ENCODE measurements around the gene CABYR.

Gene CABYR

DNA sequence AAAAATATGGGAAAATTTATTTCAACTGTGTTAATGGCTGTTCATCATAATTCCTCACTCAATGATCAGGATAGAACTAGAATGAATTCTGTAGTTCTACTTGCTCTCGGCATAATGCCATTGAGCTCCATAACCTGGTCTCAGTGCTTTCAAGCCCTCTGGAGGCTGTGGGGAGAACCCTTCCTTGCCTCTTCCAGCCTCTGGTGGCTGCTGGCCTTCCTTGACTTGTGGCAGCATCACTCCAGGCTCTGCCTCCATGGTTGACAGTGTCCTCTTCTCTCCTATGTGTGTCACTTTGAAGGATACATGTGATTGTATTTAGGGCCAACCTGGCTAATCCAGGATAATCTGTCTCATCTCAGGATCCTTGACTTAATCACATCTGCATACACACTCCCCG lies 26.9 kb upstream of the CABYR start:
- no peaks in the 10 kb centered on the region for H3K79me2 ChIP-seq (ENCODE audit: low read length)
- TF ChIP-seq EZH2 (optimal IDR thresholded peaks at IDR 0.05; ENCODE audit: low read depth, low read length) (no peak), EZH2phosphoT487 (IDR thresholded peaks at IDR 0.05; ENCODE audit: low read length) (no peak), CTCF (IDR thresholded peaks at IDR 0.05; ENCODE audit: low read length) (no peak)
- no peaks in the 10 kb centered on the region for H3K36me3 ChIP-seq (replicated peaks; ENCODE audit: insufficient read depth, low read length)
- H3K27me3 ChIP-seq (replicated peaks; ENCODE audit: insufficient read depth, low read length) = no peaks in the 10 kb centered on the region
- H3K9ac ChIP-seq (ENCODE audit: low read length) = no peak overlapping the region
- no peak overlapping the region for H3K4me2 ChIP-seq (ENCODE audit: low read depth, low read length)
- no peak overlapping the region for H2AFZ ChIP-seq (ENCODE audit: low read length)
- H3K27ac ChIP-seq (ENCODE audit: low read length) = no peak overlapping the region
- H4K20me1 ChIP-seq (ENCODE audit: insufficient read depth, low read length) = no peaks in the 10 kb centered on the region
- H3F3A ChIP-seq (ENCODE audit: insufficient read depth, low read length) = no peaks in the 10 kb centered on the region
- no peaks in the 10 kb centered on the region for H3K9me3 ChIP-seq (replicated peaks; ENCODE audit: insufficient read depth, low read length)
- no peaks in the 10 kb centered on the region for H3K4me1 ChIP-seq (ENCODE audit: low read length)
- DNase-seq = no peak
- no peak overlapping the region for H3K4me3 ChIP-seq (ENCODE audit: low read length)
- H3K9me2 ChIP-seq (replicated peaks; ENCODE audit: insufficient read depth, low read length) = no peaks in the 10 kb centered on the region

- Histone ChIP-seq H3K79me2 (ENCODE audit: low read length) (no peaks in the 10 kb centered on the region), H3K4me2 (ENCODE audit: low read depth, low read length) (no peak overlapping the region), H2AFZ (ENCODE audit: low read length) (no peak overlapping the region), H3K9me3 (replicated peaks; ENCODE audit: insufficient read depth, low read length) (no peaks in the 10 kb centered on the region), H3F3A (ENCODE audit: insufficient read depth, low read length) (no peaks in the 10 kb centered on the region), H3K27me3 (replicated peaks; ENCODE audit: insufficient read depth, low read length) (no peaks in the 10 kb centered on the region), H3K27ac (ENCODE audit: low read length) (no peak overlapping the region), H3K4me1 (ENCODE audit: low read length) (no peaks in the 10 kb centered on the region), H3K4me3 (ENCODE audit: low read length) (no peak overlapping the region), H4K20me1 (ENCODE audit: insufficient read depth, low read length) (no peaks in the 10 kb centered on the region), H3K9me2 (replicated peaks; ENCODE audit: insufficient read depth, low read length) (no peaks in the 10 kb centered on the region), H3K9ac (ENCODE audit: low read length) (no peak overlapping the region), H3K36me3 (replicated peaks; ENCODE audit: insufficient read depth, low read length) (no peaks in the 10 kb centered on the region)
- no peak for DNase-seq
- TF ChIP-seq EZH2phosphoT487 (IDR thresholded peaks at IDR 0.05; ENCODE audit: low read length) (no peak), CTCF (IDR thresholded peaks at IDR 0.05; ENCODE audit: low read length) (no peak), EZH2 (optimal IDR thresholded peaks at IDR 0.05; ENCODE audit: low read depth, low read length) (no peak)
These were observed 26.4 kb upstream of the CABYR start for GRCh38 chr18:24112464-24112863.

- H3K79me2 ChIP-seq (ENCODE audit: low read length) = no peaks in the 10 kb centered on the region
- no peak overlapping the region for H3K4me2 ChIP-seq (ENCODE audit: low read depth, low read length)
- no peak overlapping the region for H2AFZ ChIP-seq (ENCODE audit: low read length)
- TF ChIP-seq EZH2phosphoT487 (IDR thresholded peaks at IDR 0.05; ENCODE audit: low read length) (no peak), CTCF (IDR thresholded peaks at IDR 0.05; ENCODE audit: low read length) (no peak), EZH2 (optimal IDR thresholded peaks at IDR 0.05; ENCODE audit: low read depth, low read length) (no peak)
- H3F3A ChIP-seq (ENCODE audit: insufficient read depth, low read length) = no peaks in the 10 kb centered on the region
- H3K36me3 ChIP-seq (replicated peaks; ENCODE audit: insufficient read depth, low read length) = no peaks in the 10 kb centered on the region
- H4K20me1 ChIP-seq (ENCODE audit: insufficient read depth, low read length) = no peaks in the 10 kb centered on the region
- DNase-seq = no peak
- H3K4me1 ChIP-seq (ENCODE audit: low read length) = no peaks in the 10 kb centered on the region
- no peaks in the 10 kb centered on the region for H3K9me3 ChIP-seq (replicated peaks; ENCODE audit: insufficient read depth, low read length)
- H3K27me3 ChIP-seq (replicated peaks; ENCODE audit: insufficient read depth, low read length) = no peaks in the 10 kb centered on the region
- no peak overlapping the region for H3K9ac ChIP-seq (ENCODE audit: low read length)
- no peaks in the 10 kb centered on the region for H3K9me2 ChIP-seq (replicated peaks; ENCODE audit: insufficient read depth, low read length)
- no peak overlapping the region for H3K4me3 ChIP-seq (ENCODE audit: low read length)
- H3K27ac ChIP-seq (ENCODE audit: low read length) = no peak overlapping the region
These were observed 25.8 kb upstream of the CABYR start for GRCh38 chr18:24112874-24113615.

All from MM.1S (cell line).